NK-92 (cell line): ENCODE results near the gene COQ5.
"Not testable (repeated sequence)": the region's sequence is repeated elsewhere in the genome, so short reads cannot be mapped to it uniquely, and the experiment has no call there.

Experiments
- DNase-seq: peaks from one replicate; lab custom pipeline; 2025; ENCODE audit not compliant: unreplicated experiment; lab: John Stamatoyannopoulos, UW

The COQ5 gene

GRCh38 chr12:120528861-120529525 is at the start of gene COQ5:
TSS of gene COQ5 (minus strand) at chr12:120529158. CDS start at chr12:120529141, 17 bp downstream.
- DNase-seq: no peak

DNA sequence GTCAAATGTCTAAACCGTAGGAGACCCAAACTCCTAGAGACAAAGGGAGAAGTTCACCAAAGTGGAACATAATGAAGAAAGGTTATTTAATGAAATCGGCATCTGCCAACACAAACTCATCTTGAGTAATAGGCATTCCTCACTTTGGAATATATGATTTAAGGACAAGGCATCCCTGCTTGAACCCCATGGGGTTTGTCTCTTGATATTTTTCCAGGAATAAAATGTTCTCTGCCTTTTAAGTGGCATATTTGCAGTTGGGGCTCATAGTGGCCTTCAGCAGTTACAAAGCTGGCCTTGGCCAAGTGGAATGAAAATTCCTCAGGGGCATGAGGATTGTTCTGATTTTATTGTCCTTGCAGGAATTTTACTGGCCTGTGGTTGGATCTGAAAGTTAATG is 45.1 kb upstream of the COQ5 start:
- no peak for DNase-seq

GRCh38 chr12:120573560-120573959 is 44.6 kb upstream of the COQ5 start:
- DNase-seq: no peak

GRCh38 chr12:120571299-120571698 is 42.3 kb upstream of the COQ5 start:
- DNase-seq: no peak

- no peak for DNase-seq
Measured at GRCh38 chr12:120563495-120563894, 34.5 kb upstream of the COQ5 start.

- no peak for DNase-seq
Measured at GRCh38 chr12:120562906-120563305, 33.9 kb upstream of the COQ5 start.

GRCh38 chr12:120557589-120557988 is 28.6 kb upstream of the COQ5 start:
- DNase-seq: no peak

DNA sequence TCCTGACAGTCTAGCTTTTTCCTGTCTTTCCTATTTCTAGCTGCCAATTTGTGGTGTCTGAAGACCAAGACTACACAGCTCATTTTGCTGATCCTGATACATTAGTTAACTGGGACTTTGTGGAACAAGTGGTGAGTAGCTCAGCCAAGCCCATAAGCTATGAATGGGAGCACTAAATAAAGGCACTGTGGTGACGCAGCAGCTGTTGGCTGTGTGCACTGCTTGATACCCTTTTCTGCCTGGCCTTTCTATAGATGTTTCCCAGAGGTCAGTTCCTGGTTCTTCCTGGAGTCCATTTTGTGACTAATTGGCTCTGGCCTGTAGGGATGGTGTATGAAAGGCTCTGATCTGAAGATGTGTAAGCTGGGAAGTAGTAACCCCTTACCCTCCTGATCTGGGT is 25.7 kb upstream of the COQ5 start:
- DNase-seq: no peak

DNA sequence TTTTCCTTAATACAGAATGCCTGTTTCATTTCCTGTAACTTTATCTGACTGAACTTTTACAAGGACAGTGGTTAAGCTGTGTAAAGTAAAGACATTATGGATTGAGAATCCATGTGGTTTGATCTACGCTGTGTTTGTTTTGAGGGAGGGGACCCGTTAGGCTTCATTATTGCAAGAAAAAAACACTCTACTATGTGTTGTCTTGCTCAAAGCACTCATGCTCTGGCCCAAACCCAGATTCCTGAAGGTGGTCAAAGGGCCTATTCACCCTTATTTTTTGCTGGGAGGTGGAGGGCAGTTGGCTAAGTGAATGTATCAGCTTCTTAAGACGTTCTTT is 17.1 kb upstream of the COQ5 start:
- DNase-seq: no peak

- DNase-seq: no peak
Measured at GRCh38 chr12:120544691-120545090, 15.7 kb upstream of the COQ5 start.

GRCh38 chr12:120542166-120542565 is 13.2 kb upstream of the COQ5 start:
- no peak for DNase-seq

GRCh38 chr12:120540445-120540844 is 11.5 kb upstream of the COQ5 start:
- no peak for DNase-seq

DNA sequence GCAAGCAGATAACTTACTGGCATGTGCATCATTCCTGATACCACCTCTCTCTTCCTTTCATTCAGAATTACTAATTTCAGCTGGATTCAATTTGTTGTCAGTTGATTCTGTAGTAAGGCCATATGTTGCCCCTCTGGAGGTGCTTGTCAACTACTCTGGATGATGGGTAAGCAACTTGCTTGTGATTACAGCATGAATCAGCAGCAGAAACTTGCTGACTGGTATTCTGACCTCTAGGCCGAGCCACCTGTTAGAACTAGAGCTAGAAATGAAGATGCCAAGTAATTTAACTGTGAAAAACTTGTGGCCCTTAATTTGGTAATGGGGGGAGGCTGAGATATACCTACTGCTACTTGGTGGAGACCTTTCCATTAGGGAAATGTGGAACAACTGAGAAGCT is 10.3 kb upstream of the COQ5 start:
- no peak for DNase-seq

- no peak for DNase-seq
Measured at GRCh38 chr12:120538281-120539156, 9.6 kb upstream of the COQ5 start.

GRCh38 chr12:120537856-120538220 is 8.9 kb upstream of the COQ5 start:
- DNase-seq: no peak

DNA sequence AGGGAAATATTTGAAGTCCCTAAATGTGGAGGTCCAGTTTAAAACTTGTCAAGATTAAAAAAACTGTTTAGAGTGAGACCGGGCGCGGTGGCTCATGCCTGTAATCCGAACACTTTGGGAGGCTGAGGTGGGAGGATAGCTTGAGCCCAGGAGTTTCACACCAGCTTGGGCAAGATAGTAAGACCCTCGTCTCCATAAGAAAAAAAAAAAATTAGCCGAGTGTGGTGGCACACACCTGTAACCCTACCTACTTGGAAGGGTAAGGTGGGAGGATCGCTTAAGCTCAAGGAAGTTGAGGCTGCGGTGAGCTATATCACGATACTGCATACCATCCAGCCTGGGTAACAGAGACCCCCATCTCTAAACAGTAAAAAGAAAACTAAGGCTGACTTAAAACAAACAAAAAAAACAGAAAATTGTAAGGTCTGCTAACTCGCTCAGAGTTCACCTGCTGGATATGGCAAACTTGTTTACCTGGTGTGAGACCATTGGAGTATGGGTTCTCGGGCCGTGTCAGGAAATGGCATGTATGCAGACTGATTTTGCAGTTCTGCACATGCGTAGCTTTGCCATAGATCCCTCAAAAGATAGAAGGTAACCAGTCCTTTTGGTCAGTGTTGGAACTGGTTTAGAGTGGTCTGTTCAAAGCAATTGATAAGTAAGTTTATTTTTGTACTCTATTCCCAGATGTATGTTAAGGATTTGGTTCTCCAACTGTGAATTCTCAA is 7.3 kb upstream of the COQ5 start:
- DNase-seq: no peak

- DNase-seq: no peak
Measured at GRCh38 chr12:120534703-120535655, 6.0 kb upstream of the COQ5 start.

- no peak for DNase-seq
Measured at GRCh38 chr12:120534203-120534702, 5.3 kb upstream of the COQ5 start, which contains the start of gene RNF10. TSS of gene RNF10 (plus strand) at chr12:120534356. CDS start at chr12:120534812, 456 bp downstream.

- no peak for DNase-seq
Measured at GRCh38 chr12:120532701-120533238, 3.8 kb upstream of the COQ5 start.

DNA sequence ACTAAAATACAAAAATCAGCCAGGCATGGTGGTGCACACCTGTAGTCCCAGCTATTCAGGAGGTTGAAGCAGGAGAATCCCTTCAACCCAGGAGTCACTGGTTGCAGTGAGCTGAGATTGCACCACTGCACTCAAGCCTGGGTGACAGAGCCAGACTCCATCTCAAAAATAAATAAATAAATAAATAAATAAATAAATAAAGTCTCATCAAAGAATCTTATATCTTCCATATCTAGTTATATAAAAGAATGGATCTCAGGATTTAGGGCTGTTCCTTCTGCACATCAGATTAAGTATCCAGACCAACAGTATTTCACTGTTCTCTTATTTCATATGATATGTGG is 1.4 kb upstream of the COQ5 start:
- not testable (repeated sequence) for DNase-seq
